ENCODE measurements around the gene RPS15.

The RPS15 gene

GRCh38 chr19:1397838-1398237, 40.4 kb upstream of the RPS15 start:
- in situ Hi-C loops (cut with MboI; ENCODE audit: low sequenced_read_pairs, unreplicated experiment) = no loop called here
- no peak for DNase-seq (ENCODE audit: low spot score)
- no peak for TF ChIP-seq CTCF (IDR thresholded peaks at IDR 0.05; ENCODE audit: borderline replicate concordance, control extremely low read depth, extremely low read depth, insufficient read depth, missing control alignments)

GRCh38 chr19:1399079-1399478, 39.1 kb upstream of the RPS15 start:
- no peak for TF ChIP-seq CTCF (IDR thresholded peaks at IDR 0.05; ENCODE audit: borderline replicate concordance, control extremely low read depth, extremely low read depth, insufficient read depth, missing control alignments)

GRCh38 chr19:1399745-1400144, 38.5 kb upstream of the RPS15 start:
- in situ Hi-C loops (cut with MboI; ENCODE audit: low sequenced_read_pairs, unreplicated experiment) = no loop called here
- no peak for DNase-seq (ENCODE audit: low spot score)
- no peak for TF ChIP-seq CTCF (IDR thresholded peaks at IDR 0.05; ENCODE audit: borderline replicate concordance, control extremely low read depth, extremely low read depth, insufficient read depth, missing control alignments)

More at GRCh38 chr19:1399079-1399478, 39.1 kb upstream of the RPS15 start:
- no peak for DNase-seq (ENCODE audit: low spot score)
- in situ Hi-C loops (cut with MboI; ENCODE audit: low sequenced_read_pairs, unreplicated experiment) = no loop called here

GRCh38 chr19:1400281-1401137, 37.7 kb upstream of the RPS15 start:
- in situ Hi-C loops (cut with MboI; ENCODE audit: low sequenced_read_pairs, unreplicated experiment) = no loop called here
- peak; percentile 67 for DNase-seq (ENCODE audit: low spot score)
- no peak for TF ChIP-seq CTCF (IDR thresholded peaks at IDR 0.05; ENCODE audit: borderline replicate concordance, control extremely low read depth, extremely low read depth, insufficient read depth, missing control alignments)

- peak; percentile 91 for DNase-seq (ENCODE audit: low spot score)
- peak; percentile 69 for TF ChIP-seq CTCF (IDR thresholded peaks at IDR 0.05; ENCODE audit: borderline replicate concordance, control extremely low read depth, extremely low read depth, insufficient read depth, missing control alignments)
- in situ Hi-C loops (cut with MboI; ENCODE audit: low sequenced_read_pairs, unreplicated experiment) = no loop called here
Measured at GRCh38 chr19:1401138-1401888, 36.9 kb upstream of the RPS15 start, which contains the start of gene GAMT. Gene GAMT (minus strand): TSS chr19:1401542. CDS start chr19:1401476, 66 bp downstream.

GRCh38 chr19:1401889-1402217, 36.3 kb upstream of the RPS15 start:
- in situ Hi-C loops (cut with MboI; ENCODE audit: low sequenced_read_pairs, unreplicated experiment) = no loop called here

More at GRCh38 chr19:1401889-1402217, 36.3 kb upstream of the RPS15 start:
- DNase-seq (ENCODE audit: low spot score) = no peak
- no peak for TF ChIP-seq CTCF (IDR thresholded peaks at IDR 0.05; ENCODE audit: borderline replicate concordance, control extremely low read depth, extremely low read depth, insufficient read depth, missing control alignments)

Data from GM13976 (cell line).